Peyer's patch (tissue), 4 donors: ENCODE results near the gene SLC9A8.

Source experiments
- CTCF ChIP-seq, 6 experiments: fragments of 450-650 bp in 4 of 6; fragments of 200-600 bp in 2 of 6; sonication (generic) in 1 of 6; IDR thresholded peaks; one replicate each; pipeline ENCODE4 v1.5.1; 2017 to 2019; ENCODE audit warnings: antibody characterized with exemption in 6 of 6, mild to moderate bottlenecking in 3 of 6, moderate library complexity in 1 of 6
- POLR2A ChIP-seq, 2 donors: fragments of 450-650 bp; IDR thresholded peaks; one replicate each; pipeline ENCODE4 v1.5.1; 2017; ENCODE audit warnings: antibody characterized with exemption in 2 of 2, mild to moderate bottlenecking in 2 of 2, moderate library complexity in 2 of 2

GRCh38 chr20:49859011-49859410 is 46.4 kb downstream of the SLC9A8 start:
- TF ChIP-seq CTCF (IDR thresholded peaks at IDR 0.05) (no peak), POLR2A (IDR thresholded peaks at IDR 0.05) (no peak)
